RCC 7860 (cell line): ENCODE results near the gene TMEM60.
"Not testable (repeated sequence)": the region's sequence is repeated elsewhere in the genome, so short reads cannot be mapped to it uniquely, and the experiment has no call there.

ENCODE experiments used
- DNase-seq: peaks from one replicate; pipeline ENCODE4 v3.0.0-alpha.2; 2015; ENCODE audit warnings: low spot score
- FAIRE-seq: peaks from 2 replicates; lab custom pipeline; 2012; peaks lifted over from hg19 to GRCh38; lab: Jason Lieb, UNC

The TMEM60 gene, protein sequence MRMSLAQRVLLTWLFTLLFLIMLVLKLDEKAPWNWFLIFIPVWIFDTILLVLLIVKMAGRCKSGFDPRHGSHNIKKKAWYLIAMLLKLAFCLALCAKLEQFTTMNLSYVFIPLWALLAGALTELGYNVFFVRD

DNA sequence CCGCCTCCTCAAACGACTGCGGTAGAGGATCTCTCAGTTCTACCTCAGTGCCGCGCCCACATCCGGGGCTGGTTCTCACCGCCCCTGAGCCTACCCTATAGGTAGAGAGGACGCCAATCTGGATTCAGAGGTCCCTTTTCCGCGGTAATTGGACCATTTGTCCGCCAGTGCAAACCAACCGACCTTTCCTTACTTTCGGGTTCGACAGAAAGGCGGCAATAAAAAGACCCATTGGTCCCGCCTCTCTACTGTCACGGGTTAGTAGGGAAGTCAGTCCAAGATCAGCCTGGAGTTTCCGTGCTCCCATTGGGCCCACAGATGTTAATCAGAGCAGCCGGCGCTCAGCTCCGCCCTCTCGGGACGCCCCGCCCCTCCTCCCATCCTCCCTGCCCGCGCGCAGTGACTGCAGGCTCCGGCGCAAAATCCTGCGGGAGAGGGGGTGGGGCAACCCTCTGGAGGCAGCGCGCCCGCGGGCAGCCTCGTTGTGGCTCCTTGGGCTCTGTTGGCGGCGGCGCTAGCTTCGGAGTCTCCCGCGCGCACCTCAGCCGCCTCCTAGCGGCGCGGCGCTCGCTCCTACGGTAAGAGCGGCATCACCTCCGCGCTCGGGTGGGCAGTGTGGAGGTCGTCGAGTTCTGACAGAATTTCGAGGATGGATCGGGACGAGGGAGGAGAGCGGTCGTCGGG lies at the start of gene TMEM60, which contains the start of gene PHTF2:
TSS of gene TMEM60 (minus strand) at position 41 of the 684 bp plus-strand sequence. CDS start 4,061 bp downstream, outside the sequence.
TSS of gene PHTF2 (plus strand) at position 380 of the 684 bp plus-strand sequence.
- peak; percentile 100 for DNase-seq
- FAIRE-seq, result peak; percentile 96

DNA sequence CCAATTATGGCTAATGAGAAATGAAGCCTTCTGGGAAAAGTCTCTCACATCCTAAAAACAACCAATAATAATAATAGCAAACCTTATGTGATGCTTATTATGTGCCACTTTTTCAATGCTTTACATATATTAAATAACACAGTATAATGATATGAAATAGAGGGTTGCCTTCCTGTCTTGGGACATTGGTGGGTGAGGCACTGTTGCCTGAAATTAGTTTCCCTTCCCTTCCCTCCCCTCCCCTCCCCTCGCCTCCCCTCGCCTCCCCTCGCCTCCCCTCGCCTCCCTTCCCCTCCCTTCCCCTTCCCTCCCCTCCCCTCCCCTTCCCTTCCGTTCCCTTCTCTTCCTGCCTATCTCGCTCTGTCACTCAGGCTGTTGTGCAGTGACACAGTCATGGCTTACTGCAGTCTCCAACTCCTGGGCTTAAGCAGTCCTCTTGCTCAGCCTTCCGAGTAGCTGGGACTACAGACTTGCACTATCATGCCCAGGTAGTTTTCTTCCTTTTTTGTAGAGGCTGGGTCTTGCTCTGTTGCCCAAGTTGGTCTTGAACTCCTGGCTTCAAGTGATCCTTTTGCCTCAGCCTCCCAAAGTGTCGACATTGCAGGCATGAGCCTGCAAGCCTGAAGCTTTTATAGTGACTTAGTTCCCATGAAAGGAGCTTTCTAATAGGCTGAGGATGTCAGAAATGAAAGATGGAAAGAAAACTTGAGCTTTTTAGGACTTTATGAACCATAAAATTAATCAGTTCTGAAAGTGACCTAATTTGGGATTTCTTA lies 48.3 kb upstream of the TMEM60 start:
- FAIRE-seq (no peak), DNase-seq (no peak)

DNA sequence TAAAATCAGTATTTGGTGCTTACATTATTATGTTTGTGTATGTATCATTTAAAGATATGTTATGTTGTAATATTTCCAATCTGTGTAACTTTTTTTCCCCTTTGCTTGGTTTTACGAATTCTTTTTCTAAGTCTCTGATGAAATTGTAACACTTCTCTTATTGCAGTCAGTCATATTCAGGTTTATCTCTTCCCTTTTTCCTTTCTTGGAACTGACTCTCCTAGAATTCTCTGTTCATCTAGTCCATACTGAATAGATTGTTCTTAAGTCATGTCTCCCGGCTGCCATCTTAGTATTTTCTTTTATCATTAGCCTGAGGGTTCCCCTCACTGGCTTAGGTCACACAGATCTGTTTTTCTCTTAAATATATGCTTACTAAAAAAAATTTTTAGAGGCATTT lies 45.0 kb upstream of the TMEM60 start:
- DNase-seq (no peak), FAIRE-seq (no peak)

DNA sequence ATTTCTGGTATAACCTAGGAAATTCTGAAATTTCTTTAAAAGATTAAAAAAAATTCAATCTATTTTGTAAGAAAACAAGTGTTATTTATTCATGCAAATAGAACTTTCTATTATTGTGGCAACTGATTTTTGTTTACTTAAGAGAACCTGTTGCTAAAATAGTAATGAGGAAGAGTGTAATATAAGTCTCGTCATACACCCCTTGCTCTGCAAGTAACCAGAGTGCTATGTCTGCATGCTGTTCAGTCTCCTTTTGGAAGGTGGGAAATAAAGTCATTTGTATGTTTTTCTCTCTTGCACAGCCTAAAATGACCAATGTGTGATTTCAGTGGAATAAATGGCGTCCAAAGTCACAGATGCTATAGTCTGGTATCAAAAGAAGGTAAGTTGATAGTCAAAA lies 41.7 kb upstream of the TMEM60 start:
- FAIRE-seq (no peak), DNase-seq (no peak)

DNA sequence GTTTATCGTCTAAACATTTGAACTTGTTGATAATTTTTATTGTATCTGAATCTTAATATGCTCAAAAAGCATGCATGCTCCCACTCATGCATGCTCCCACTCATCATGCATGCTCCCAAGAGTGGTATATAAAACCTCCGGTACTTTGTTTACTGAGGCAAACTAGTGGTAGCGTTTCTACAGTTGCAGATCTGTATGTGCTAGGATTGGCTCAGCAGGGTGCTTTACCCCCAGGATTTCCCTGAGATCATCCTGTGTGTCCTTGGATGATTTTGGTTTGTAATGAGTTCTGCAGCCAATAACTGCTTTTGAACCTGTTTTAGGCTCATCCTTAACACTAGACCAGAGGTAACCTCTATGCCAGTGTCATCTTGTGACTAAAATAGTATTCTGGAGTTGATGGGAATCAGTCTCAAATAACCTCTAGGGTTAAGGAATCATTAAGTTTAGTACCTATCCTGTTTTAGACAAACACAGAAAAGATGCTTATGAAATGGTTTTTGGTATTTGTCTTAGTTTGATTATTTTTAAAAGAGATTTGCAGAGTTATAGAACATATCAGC lies 40.8 kb upstream of the TMEM60 start:
- FAIRE-seq, result no peak
- DNase-seq, result no peak

DNA sequence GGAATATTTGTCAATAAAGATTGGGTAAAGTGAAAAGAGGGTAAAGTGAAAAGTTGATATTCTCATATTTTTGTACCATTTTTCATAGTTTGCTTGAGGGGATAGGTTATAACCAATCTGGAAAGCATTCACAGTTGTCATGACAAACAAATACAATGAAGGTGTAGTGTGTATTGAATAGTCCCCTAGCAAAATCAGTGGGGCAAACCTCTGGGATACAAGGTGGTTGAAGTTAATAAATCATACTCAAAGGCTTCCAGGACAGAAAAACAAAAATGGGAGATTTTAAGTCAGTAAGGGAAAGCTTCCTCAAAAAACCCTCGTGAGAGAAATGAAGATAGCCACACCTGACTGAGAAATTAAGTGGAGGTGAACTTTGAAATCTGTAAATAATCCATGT lies 39.7 kb upstream of the TMEM60 start:
- FAIRE-seq (no peak), DNase-seq (no peak)

DNA sequence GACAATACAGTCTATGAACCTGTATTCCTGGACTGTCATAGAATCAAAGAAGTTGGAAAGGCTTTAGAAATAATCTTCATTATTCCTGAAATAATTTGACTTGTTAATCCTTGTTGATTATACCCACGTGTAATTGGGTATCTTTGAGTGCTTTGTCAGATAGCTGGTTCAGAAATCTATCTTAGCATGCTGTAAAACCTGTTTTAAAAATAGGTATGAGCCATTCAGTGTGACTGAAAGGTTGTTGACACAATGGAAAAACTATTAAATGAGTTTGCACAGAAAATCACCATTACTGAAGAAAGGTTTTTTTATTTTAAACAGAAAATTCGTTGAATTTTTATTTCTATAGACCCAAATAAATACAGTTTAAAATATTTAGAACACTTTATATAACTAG lies 39.0 kb upstream of the TMEM60 start:
- DNase-seq, result no peak
- FAIRE-seq, result no peak

DNA sequence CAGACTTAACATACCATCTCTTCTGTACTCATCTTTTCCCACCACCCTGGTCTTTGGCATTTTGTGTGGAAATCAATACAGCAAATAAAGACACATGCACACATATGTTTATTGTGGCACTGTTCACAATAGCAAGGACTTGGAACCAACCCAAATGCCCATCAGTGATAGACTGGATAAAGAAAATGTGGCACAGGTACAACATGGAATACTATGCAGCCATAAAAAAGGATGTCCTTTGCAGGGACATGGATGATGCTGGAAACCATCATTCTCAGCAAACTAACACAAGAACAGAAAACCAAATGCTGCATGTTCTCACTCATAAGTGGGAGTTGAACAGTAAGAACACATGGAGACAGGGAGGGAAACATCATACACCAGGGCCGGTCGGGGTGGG lies 38.2 kb upstream of the TMEM60 start:
- FAIRE-seq, result not testable (repeated sequence)

DNA sequence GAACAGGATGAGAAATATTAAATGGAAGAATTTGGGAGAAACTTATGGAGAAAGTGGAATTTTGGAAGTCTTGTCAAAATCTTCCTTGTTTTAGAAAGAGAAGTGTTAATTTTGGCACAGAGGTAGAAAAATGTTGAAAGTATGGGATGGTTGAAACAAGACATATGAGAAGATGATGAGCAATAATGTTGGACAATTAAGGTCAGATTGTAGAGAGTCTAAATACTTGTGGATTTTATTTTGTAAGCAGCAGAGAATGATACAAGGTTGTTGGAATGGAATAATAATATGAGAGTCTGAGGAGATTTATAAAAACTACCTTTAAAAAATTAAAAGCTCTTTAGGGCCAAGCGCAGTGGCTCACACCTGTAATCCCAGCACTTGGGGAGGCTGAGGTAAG lies 34.9 kb upstream of the TMEM60 start:
- FAIRE-seq (no peak), DNase-seq (no peak)

More for the DNA sequence above, 38.2 kb upstream of the TMEM60 start:
- not testable (repeated sequence) for DNase-seq

DNA sequence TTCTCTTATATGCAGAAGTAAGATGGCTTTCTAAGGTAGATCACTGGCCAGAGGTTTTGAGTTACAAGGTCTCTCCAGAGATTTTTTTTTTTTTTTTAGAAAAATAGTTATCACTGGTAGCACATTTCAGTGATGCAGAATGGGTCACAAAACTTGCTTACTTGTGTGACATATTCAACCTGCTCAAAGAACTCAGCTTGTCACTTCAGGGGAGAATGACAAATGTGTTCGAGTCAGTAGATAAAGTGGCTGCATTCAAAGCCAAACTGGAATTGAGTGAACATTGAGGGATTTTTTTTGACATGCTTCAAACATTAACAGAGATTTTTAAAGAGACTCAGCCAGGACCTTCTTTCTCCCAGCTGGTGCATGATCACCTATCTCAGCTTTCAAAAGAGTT lies 33.7 kb upstream of the TMEM60 start:
- FAIRE-seq, result no peak
- DNase-seq, result no peak

DNA sequence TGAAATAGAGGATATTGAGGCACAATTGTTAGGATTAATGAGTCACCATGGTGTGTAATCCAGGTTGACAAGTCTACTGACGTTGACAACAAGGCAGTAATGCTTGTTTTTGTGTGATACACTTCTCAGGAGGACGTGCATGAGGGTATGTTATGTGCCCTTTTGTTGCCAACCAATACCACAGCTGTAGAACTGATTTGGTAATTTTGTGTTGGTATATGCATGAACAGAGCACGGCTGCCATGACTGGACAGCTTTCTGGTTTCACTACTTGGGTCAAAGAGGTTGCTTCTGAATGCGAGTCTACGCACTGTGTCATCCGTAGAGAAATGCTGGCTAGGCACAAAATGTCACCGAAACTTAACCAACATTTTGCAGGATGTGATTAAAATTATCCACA lies 33.2 kb upstream of the TMEM60 start:
- DNase-seq (no peak), FAIRE-seq (no peak)

DNA sequence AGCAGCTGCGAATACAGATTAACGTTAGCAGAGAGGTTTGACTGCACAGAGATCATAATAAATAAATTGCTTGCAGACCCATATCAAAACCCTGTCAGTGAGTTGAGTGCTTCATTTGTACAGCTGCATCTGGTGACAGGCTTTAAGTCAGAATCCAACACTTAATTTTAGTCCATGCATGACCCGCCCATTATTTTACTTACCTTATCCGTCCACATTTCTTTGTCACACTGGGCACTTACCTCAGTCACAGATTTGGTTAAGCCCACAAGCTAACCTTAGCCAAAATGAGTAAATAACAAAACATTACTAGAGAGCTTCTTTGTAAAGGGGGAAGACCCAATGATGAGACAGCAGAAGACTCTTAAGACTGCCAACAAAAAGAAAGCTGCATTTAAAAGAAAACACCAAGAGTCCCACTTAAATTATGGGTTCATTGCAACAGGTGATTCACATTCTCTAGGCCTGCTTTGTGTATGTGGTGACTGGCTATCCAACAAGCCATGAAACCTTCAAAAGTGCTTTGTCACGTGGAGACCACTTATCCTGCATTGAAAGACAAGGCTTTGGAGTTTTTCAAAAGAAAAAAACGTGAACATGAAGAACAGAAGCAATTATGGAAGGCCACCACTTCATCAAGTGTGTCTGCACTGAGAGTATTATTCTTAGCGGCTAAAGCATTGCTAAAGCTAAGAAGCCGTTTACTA lies 32.6 kb upstream of the TMEM60 start:
- FAIRE-seq (no peak), DNase-seq (no peak)

DNA sequence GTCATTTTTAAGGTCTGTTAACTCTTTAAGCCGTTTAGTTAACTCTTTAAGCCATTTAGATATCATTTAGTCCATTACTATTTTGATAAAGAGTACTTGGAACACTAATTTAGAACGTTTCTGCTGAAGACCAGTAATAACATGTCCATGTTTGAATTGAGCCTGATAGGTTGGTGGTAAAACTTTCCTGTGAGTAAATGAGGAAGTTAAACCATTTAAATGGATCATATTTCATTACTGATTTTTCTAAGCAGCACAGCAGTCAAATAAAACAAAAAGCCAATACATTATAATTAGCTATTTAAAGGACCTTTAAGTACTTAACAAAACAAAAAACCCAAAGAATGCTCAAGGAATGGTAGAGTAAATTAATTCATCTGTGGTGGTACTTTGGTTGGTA lies 29.8 kb upstream of the TMEM60 start:
- FAIRE-seq (no peak), DNase-seq (no peak)

DNA sequence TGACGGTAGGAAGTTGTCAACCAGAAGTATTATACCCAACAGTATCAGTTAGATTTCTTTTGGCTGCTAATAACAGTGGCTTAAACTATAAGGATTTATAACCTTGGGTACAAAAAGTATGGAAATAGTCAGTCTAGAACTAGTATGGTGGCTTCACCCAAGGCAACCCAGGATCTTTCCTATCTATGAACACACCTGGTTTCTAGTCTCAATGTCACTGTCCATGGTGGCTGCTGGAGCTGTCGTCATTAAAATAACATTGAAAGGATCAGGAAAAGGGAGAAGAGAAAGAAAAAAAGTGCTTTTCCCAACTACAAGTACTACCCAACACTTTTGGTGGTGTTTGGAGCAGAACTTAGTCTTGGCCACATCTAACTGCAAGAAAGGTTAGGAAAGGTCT lies 28.1 kb upstream of the TMEM60 start:
- no peak for DNase-seq
- no peak for FAIRE-seq

DNA sequence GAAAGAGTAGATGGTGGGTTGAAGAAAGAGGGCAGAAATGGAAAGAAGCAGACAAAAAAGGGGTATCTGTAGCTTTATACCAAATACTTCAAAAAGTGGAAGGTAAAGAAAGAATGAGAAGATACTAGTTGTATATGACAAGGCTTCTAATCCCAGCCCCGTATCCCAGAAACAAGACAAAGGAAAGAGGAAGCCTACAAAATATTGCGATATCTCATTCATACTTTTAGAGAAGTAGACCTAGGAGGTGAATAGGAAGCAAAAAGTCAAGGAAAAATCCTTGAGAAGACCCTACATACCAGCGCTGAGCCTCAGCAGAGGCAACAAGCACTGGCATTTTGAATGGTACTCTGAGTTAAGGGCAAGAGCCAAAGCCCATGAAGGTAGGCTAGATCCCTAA lies 26.9 kb upstream of the TMEM60 start:
- DNase-seq (no peak), FAIRE-seq (no peak)

DNA sequence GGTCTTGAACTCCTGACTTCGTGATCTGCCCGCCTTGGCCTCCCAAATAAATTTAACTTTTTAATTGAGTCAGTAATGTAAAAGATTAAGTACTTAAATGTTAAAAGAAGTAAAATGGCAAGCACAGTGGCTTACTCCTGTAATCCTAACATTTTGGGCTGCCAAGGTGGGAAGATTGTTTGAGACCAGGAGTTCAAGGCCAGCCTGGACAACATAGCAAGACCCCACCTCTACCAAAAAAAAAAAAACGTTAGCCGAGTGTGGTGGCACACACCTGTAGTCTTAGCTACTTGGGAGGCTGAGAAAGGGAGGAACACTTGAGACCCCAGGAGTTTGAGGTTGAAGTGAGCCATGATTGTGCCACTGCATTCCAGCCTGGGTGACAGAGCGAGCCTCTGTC lies 26.4 kb upstream of the TMEM60 start:
- FAIRE-seq (no peak), DNase-seq (no peak)

DNA sequence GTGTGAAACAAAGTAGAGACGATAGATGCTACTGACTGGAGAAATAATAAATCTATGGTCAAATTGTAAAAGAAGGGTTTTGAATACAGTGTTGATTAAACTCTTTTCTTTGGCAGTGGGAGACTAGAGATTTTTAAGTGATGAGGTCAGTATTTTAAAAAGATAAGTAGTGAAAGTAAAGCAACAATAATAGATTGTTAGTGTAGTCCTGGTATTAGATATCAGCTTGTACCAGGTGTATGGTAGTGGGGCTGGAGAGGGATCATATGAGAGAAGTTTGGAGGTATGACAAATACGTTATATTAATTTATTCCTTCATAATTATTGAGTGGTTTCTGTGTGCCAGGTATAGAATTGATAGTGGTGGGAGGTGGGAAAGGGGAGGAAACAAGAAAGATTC lies 25.6 kb upstream of the TMEM60 start:
- DNase-seq (no peak), FAIRE-seq (no peak)

DNA sequence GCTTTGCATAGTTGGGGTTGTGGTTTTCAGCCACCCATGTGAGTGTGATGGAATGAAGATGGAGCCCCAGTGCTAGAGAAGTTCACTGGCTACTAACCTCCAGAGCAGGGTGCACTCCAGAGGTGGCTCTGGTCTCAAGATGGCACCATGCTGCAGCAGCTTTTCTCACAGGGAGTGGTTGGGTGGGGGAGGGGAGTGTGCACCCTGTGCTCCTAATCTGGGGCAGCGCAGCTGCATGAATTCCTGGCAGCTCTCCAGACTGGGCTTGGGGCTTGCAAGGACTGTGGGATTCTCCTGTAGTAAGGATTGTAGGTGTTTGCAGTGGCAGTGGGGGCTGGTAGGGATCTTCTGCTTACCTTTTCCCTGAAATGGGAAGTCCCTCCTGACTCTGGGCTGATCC lies 24.0 kb upstream of the TMEM60 start:
- no peak for DNase-seq
- no peak for FAIRE-seq

DNA sequence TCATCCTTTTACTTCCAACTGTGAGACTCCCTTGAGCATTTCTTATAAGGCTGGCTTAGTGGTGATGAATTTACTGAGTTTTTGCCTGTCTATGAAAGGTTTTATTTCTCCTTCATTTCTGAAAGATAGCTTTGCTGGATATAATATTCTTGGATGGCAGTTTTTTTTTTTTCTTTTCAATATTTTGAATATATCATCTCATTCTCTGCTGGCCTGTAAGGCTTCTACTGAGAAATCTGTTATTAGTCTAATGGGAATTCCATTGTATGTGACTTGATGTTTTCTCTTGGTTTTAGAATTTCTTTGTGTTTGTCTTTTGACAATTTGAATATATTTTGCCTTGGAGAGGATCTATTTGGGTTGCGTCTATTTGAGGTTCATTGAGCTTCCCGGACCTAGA lies 22.7 kb upstream of the TMEM60 start:
- FAIRE-seq (no peak), DNase-seq (no peak)

DNA sequence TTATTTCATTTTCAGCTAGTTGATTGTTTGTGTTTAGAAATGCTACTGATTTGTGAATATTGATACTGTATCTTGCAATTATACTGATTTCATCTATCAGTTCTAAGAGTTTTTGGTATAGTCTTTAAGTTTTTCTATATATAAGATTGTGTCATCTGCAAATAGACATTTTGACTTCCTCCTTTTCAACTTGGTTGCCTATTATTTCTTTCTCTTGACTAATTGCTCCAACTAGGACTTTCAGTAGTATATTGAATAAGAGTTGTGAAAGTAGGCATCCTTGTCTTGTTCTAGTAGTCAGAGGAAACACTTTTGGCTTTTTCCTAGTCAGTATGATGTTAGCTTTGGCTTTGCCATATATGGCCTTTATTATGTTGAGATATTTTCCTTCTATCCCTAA lies 20.8 kb upstream of the TMEM60 start:
- FAIRE-seq (no peak), DNase-seq (no peak)

DNA sequence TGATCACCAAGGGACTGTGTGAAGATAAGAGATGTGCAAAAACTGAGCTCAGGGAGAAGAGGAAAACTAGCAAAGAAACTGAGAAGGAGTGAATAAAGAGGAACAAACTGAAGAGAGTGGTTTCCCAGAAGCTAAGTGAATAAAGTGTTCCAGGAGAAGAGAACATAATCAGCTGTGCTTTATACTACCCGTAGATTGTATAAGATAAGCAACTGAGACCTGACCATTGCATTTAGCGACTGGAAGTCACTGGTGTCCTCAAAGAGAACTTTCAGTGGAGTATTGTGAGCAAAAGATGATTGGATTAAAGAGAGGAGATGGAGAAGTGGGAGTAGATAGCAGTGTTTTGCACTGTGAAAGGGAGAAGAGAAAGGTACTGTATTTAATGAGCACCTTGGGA lies 14.9 kb upstream of the TMEM60 start:
- FAIRE-seq, result no peak
- no peak for DNase-seq
